ENCODE measurements around the gene PPOX. TPM values are rescaled to one million over a fixed set of nuclear protein-coding genes. Genes with fewer than 3 reads are reported as not detected.
A peak's percentile ranks its signal among the peaks of the same experiment; 100 is the strongest.

PPOX gene
- total RNA-seq, 1 donor from 2014 or later = 20.0 TPM

GRCh38 chr1:161162806-161163205 is 3.4 kb upstream of the PPOX start:
- peaks cover 26% of the 10 kb centered on the region for H3K4me1 ChIP-seq (ENCODE audit: insufficient read depth, low read length)
- H3K27me3 Mint-ChIP-seq (ENCODE audit: low read depth, unreplicated experiment) = no peaks in the 10 kb centered on the region
- H3K36me3 ChIP-seq (ENCODE audit: insufficient read depth, low read length) = peaks cover 7% of the 10 kb centered on the region
- H3K9ac ChIP-seq (ENCODE audit: low read length) = no peak overlapping the region
- no peaks in the 10 kb centered on the region for H3K9me3 Mint-ChIP-seq (ENCODE audit: unreplicated experiment)
- no peak overlapping the region for H3K4me3 ChIP-seq (ENCODE audit: insufficient read depth, low read depth, low read length)
- H3K36me3 Mint-ChIP-seq (ENCODE audit: low read depth, unreplicated experiment) = peaks cover 2% of the 10 kb centered on the region
- FAIRE-seq (no peak), DNase-seq (ENCODE audit: low read depth) (no peak)
- peaks cover 23% of the 10 kb centered on the region for H3K4me1 Mint-ChIP-seq (ENCODE audit: low read depth, unreplicated experiment)
- H3K27me3 ChIP-seq (ENCODE audit: insufficient read depth, low read length) = no peaks in the 10 kb centered on the region
- H3K27ac Mint-ChIP-seq (ENCODE audit: unreplicated experiment) = no peak overlapping the region
- H3K4me3 Mint-ChIP-seq (ENCODE audit: unreplicated experiment) = peak overlapping the region; percentile 11
- H2AFZ ChIP-seq (ENCODE audit: low read depth, low read length) = no peak overlapping the region
- peaks cover 37% of the 10 kb centered on the region for H3K79me2 ChIP-seq (ENCODE audit: insufficient read depth, low read length)
- TF ChIP-seq EZH2 (IDR thresholded peaks at IDR 0.05; ENCODE audit: insufficient read depth, low read length) (no peak), CTCF (IDR thresholded peaks at IDR 0.05; ENCODE audit: insufficient read depth, low read depth, low read length) (no peak)
- H3K27ac ChIP-seq (ENCODE audit: low read depth, low read length) = no peak overlapping the region
- H3K4me2 ChIP-seq (ENCODE audit: low read length) = no peak overlapping the region
- H3K9me3 ChIP-seq (ENCODE audit: insufficient read depth, low read depth, low read length) = no peaks in the 10 kb centered on the region
- H4K20me1 ChIP-seq (ENCODE audit: insufficient read depth, low read length) = no peaks in the 10 kb centered on the region

- TF ChIP-seq EZH2 (IDR thresholded peaks at IDR 0.05; ENCODE audit: insufficient read depth, low read length) = no peak
- TF ChIP-seq CTCF (IDR thresholded peaks at IDR 0.05; ENCODE audit: insufficient read depth, low read depth, low read length) = no peak
- Mint-ChIP-seq H3K9me3 (ENCODE audit: unreplicated experiment) (no peaks in the 10 kb centered on the region), H3K4me1 (ENCODE audit: low read depth, unreplicated experiment) (peaks cover 23% of the 10 kb centered on the region), H3K4me3 (ENCODE audit: unreplicated experiment) (peak overlapping the region; percentile 58), H3K27ac (ENCODE audit: unreplicated experiment) (no peak overlapping the region), H3K36me3 (ENCODE audit: low read depth, unreplicated experiment) (peaks cover 2% of the 10 kb centered on the region), H3K27me3 (ENCODE audit: low read depth, unreplicated experiment) (no peaks in the 10 kb centered on the region)
- H3K79me2 ChIP-seq (ENCODE audit: insufficient read depth, low read length) = peaks cover 37% of the 10 kb centered on the region
- H2AFZ ChIP-seq (ENCODE audit: low read depth, low read length) = no peak overlapping the region
- DNase-seq (ENCODE audit: low read depth) (no peak), FAIRE-seq (no peak)
- H3K27me3 ChIP-seq (ENCODE audit: insufficient read depth, low read length) = no peaks in the 10 kb centered on the region
- H3K27ac ChIP-seq (ENCODE audit: low read depth, low read length) = no peak overlapping the region
- H3K4me2 ChIP-seq (ENCODE audit: low read length) = no peak overlapping the region
- peaks cover 24% of the 10 kb centered on the region for H3K4me1 ChIP-seq (ENCODE audit: insufficient read depth, low read length)
- no peak overlapping the region for H3K4me3 ChIP-seq (ENCODE audit: insufficient read depth, low read depth, low read length)
- no peaks in the 10 kb centered on the region for H4K20me1 ChIP-seq (ENCODE audit: insufficient read depth, low read length)
- no peaks in the 10 kb centered on the region for H3K9me3 ChIP-seq (ENCODE audit: insufficient read depth, low read depth, low read length)
- H3K9ac ChIP-seq (ENCODE audit: low read length) = peak overlapping the region; percentile 5
- no peaks in the 10 kb centered on the region for H3K36me3 ChIP-seq (ENCODE audit: insufficient read depth, low read length)
Measured at GRCh38 chr1:161163793-161164192, 2.4 kb upstream of the PPOX start.

GRCh38 chr1:161164901-161165610 is 1.2 kb upstream of the PPOX start:
- TF ChIP-seq EZH2 (IDR thresholded peaks at IDR 0.05; ENCODE audit: insufficient read depth, low read length) (no peak), CTCF (IDR thresholded peaks at IDR 0.05; ENCODE audit: insufficient read depth, low read depth, low read length) (no peak)
- no peaks in the 10 kb centered on the region for H4K20me1 ChIP-seq (ENCODE audit: insufficient read depth, low read length)
- H3K4me1 ChIP-seq (ENCODE audit: insufficient read depth, low read length) = peaks cover 18% of the 10 kb centered on the region
- H3K4me3 ChIP-seq (ENCODE audit: insufficient read depth, low read depth, low read length) = peak overlapping the region; percentile 95
- H3K27me3 ChIP-seq (ENCODE audit: insufficient read depth, low read length) = no peaks in the 10 kb centered on the region
- no peaks in the 10 kb centered on the region for H3K36me3 ChIP-seq (ENCODE audit: insufficient read depth, low read length)
- H3K9me3 ChIP-seq (ENCODE audit: insufficient read depth, low read depth, low read length) = no peaks in the 10 kb centered on the region
- peak overlapping the region; percentile 98 for H3K4me2 ChIP-seq (ENCODE audit: low read length)
- DNase-seq (ENCODE audit: low read depth) (no peak), FAIRE-seq (no peak)
- H3K4me1 Mint-ChIP-seq (ENCODE audit: low read depth, unreplicated experiment) = peaks cover 22% of the 10 kb centered on the region
- peak overlapping the region; percentile 93 for H3K4me3 Mint-ChIP-seq (ENCODE audit: unreplicated experiment)
- no peaks in the 10 kb centered on the region for H3K9me3 Mint-ChIP-seq (ENCODE audit: unreplicated experiment)
- no peak overlapping the region for H2AFZ ChIP-seq (ENCODE audit: low read depth, low read length)
- H3K79me2 ChIP-seq (ENCODE audit: insufficient read depth, low read length) = peaks cover 31% of the 10 kb centered on the region
- peak overlapping the region; percentile 83 for H3K27ac ChIP-seq (ENCODE audit: low read depth, low read length)
- peaks cover 6% of the 10 kb centered on the region for H3K36me3 Mint-ChIP-seq (ENCODE audit: low read depth, unreplicated experiment)
- peak overlapping the region; percentile 89 for H3K9ac ChIP-seq (ENCODE audit: low read length)
- peak overlapping the region; percentile 86 for H3K27ac Mint-ChIP-seq (ENCODE audit: unreplicated experiment)
- H3K27me3 Mint-ChIP-seq (ENCODE audit: low read depth, unreplicated experiment) = no peaks in the 10 kb centered on the region

Data from astrocyte (in vitro differentiated cells and primary cell).